Measurements from ENCODE around the gene XCL2.
"Not testable (repeated sequence)": the region's sequence is repeated elsewhere in the genome, so short reads cannot be mapped to it uniquely, and the experiment has no call there.

The XCL2 gene

DNA sequence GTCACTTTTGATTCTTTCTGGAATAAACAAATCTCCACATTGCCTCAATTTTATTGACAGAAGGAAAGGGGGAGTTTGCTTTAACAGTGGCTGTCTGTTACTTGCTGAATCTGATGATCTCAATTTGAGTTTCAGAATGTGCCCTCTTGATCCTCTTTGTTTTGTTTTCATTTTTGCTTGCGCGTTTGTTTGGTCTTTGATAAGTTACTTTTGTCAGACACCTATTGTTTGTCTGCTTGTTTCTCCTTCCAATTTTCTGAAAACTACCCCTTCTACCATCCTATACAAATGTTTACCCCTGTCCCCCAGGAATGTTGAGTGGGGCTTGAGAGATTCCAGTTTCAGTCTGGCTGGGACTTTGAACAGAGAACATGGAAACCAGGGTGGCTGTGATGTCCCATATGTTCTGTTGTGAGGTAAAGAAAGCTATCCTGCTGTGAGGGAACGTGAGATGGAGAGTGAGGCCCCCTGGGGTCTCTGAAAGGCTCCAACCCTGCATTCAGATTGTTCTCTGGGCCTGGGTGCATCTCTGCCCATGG lies 11.8 kb upstream of the XCL2 start:
- DNase-seq = no peak

DNA sequence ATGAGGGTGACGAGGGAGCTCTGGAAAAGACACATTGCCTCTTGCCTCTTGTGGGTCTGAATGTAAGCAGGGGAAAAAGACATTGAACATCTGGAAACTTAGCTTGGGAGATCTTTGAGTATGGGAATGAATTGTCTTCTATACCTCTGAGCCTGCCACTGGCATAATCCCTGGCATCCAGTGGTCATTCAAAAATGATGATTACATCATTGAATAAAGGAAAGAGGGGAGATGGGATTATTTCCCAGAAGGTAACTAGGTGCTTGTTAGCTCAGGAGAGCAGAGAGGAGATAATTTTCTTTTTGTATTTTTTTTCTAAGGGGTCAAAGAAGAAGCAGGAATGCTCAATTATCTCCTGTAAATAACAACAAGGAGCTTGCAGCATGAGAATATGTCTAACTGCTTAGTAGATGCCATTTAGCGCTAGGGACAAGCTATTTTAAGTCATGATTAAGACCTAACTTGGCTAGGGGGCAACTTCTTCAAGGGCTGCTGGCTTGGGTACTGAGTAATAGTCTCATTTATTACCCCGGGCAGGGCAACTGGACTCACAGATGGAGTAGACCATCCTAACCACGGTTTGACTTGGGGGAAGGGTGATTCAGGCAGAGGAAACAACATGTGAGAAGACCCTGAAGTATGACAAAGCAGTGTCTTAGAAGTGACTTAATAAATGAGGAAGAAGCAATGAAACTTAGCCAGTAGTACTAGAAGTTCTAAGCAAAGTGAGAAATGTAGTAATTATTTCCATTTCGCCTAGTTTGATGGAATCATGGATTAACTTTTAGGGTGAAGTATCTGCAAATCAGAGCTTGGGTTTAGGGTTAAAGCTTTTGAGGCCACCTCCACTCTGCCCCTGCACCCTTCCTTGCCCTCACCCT lies 11.0 kb upstream of the XCL2 start:
- DNase-seq = no peak

DNA sequence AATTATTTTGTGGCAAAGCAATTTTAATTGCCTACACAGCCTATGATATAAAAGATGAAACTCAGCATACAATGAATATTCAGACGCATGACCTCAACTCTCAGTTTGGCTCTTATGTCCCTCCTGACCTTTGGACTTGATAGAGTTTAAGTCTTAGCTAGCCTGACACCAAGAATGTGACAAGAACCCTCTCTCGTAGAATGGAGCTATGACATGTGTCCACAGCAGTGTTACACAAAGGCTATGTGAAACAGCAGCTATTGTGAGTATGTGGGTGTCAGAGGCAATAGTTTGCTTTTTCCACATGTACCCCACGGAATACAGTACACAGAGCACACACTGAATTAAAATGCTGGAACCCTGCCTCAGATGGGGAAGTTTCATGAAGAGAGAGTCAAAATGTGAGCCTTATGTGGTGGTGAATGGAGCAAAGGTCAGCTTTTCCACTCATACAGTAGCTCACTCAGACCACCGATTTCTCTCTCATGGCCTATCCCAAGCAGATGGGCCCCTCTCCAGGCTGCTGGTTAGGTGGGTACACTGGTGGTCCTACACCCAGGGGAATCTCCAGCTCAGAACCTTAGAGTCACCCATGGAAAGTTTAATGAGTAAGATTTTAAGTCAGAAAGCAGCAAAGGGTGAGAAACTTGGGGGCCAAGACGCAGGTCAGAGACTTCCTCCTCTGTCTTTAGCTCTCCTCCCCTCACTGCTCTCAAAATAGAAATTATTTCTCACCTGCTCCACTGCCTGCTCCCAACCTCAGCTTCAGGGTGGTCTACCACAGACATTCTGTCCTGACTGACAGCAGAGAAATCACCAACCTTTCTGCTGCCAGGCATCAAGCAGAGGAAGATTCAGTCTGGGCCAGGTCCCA lies 10.1 kb upstream of the XCL2 start:
- DNase-seq = no peak

GRCh38 chr1:168552961-168553360 lies 9.2 kb upstream of the XCL2 start:
- DNase-seq = no peak

GRCh38 chr1:168551688-168552087 lies 7.9 kb upstream of the XCL2 start:
- DNase-seq = no peak

DNA sequence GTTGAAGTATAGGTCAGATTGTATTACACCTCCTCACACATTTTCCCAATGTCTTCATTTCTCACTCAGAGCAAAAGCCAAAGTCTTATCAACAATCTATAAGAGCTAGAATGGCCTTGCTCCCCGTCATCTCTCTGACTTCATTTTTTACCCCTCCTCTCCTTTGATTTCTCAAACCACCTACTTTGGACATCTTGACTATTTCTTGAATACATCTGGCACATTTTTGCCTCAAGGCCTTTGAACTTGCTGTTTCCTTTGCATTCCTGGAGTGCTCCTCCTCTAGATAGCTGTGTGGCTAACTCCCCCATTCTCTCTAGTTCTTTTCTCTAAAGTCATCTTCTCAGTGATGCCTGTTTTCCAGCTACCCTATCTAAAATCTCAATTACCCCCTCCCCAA lies 7.2 kb upstream of the XCL2 start:
- no peak for DNase-seq

- DNase-seq = not testable (repeated sequence)
These were observed 2.7 kb upstream of the XCL2 start for GRCh38 chr1:168546553-168546895.

DNA sequence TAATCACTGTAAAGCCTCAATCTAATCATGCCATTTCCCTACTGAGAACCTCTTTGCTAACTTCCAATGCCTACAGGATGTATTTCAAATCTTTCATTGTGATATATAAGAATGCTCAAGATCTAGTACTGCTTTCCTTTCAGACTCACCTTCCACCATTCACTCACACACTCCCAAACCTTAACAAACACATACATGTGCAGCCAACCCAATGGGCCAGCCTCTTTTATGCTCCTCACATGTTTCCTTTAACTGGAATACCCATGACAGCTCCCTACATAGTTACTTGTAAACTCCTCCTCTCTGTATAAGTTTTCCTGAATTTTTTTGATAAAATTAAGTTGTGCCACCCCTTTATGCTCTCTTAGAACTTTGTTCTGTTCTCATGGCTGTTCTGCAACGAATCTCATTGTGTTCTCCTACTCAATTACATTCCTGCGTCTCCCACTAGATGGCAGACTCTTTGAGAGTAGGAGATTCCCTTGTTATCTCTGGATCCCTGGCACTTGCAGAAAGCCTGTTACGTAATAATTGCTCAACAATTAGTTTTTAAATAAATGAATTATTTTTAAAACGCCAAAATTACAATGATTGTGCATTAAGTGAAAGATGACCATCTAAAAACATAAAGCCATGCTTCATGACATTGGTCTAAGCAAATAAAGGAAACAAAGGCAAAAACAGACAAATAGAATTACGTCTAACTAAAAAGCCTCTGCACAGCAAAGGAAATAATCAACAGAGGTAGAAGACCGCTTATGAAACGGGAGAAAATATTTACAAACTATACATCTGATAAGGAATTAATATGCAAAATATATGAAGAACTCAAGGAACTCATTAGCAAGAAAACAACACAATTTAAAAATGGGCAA lies 2.1 kb upstream of the XCL2 start:
- not testable (repeated sequence) for DNase-seq

- not testable (repeated sequence) for DNase-seq
These were observed 819 bp downstream of the XCL2 start for GRCh38 chr1:168542978-168543377.

DNA sequence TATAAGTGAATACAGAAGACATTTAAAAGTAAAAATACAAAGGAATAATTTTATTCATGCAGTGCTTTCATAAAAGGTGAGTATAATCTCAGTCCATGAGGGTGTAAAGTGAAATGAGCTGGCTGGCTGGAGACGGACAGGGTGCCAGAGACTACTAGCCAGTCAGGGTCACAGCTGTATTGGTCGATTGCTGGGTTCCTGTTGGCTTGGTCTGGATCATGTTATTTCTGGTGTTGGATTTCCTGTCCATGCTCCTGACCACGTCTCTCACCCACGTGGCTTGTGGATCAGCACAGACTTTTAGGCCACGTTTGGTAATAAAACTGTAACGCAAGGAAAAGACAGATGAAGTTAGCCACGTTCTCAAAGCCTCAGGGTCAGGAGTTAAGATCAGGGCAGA lies 3.0 kb downstream of the XCL2 start:
- DNase-seq = not testable (repeated sequence)

GRCh38 chr1:168535536-168535935 lies 8.3 kb downstream of the XCL2 start:
- DNase-seq = no peak

- DNase-seq = no peak
These were observed 12.0 kb downstream of the XCL2 start for GRCh38 chr1:168531615-168532345.

DNA sequence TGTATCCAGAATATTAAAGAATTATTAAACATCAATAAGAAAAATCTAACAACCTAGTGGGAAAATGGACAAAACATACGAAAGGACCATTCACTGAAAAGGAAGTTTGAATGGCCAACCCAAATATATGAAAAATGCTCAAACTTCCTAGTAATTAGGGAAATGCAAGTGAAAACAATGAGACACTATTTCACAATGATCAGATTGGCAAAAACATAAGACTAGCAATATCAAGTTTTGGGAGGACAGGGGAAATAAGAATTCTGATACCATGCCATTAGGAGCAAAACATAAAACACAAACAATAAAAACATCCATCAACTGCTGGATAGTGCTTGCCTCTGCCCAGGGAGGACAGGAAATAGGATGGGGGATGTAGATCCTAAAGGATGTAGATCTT lies 14.3 kb downstream of the XCL2 start:
- no peak for DNase-seq

GRCh38 chr1:168521401-168522000 lies 22.3 kb downstream of the XCL2 start:
- no peak for DNase-seq

- no peak for DNase-seq
These were observed 23.0 kb downstream of the XCL2 start for GRCh38 chr1:168520832-168521231.

DNA sequence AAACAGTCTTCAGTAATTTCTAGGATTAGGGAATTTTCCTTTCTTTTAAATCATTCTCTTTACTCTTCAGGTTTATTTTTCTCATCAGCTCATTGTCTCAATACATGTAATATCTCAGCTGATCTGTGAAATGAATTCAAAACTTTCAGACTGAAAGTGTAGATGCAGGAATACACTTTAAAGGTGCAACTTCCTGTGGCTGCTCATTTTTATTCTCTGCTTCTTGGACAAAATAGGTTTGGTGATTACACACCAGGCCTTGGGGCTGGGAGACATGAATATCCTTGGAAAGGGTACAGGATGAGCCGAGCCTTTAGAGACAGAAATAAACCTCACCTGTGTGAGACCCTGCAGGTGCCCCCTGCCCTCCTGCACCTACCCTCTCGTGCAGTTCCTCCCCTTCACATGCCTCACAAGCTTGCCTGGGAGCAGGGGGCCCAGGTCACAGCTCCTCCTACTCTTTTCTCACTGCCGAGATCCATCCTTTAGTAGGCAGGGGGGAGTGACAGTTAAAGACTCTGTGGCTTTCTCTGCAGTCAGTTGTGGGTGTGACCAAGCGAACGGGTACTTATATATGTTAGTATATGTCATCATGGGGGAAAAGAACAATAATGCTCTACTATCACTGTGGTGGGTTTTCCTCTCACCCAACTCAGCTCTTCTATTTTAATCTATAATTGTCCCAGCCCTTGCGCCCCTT lies 23.6 kb downstream of the XCL2 start:
- no peak for DNase-seq

GRCh38 chr1:168518813-168519212 lies 25.0 kb downstream of the XCL2 start:
- no peak for DNase-seq

GRCh38 chr1:168518201-168518689 lies 25.6 kb downstream of the XCL2 start:
- DNase-seq = no peak

DNA sequence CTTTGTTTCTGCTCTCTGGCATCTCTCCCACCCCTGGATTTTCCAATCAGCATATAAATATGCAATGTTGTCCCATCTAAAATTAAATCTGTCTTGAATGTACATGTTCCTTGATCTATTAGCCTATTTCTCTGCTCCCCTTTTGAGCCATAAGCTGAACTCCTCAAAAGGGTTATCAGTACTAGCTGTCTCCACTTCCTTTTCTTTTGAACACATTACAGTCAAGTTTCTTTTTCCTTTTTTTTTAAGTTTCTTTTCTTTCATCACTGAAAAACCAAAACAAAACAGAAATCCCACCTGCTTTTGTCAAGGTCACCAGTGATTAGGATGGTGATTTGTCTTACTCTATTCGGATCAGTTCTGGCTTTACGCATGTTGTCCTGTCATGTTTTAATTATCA lies 29.3 kb downstream of the XCL2 start:
- no peak for DNase-seq

GRCh38 chr1:168513656-168514404 lies 30.0 kb downstream of the XCL2 start:
- no peak for DNase-seq

Measured in DMS 273 treated with DMSO at 0.1 percent for 48 hours (cell line).